Measurements from ENCODE around the gene XDH. TPM values are rescaled to one million over a fixed set of nuclear protein-coding genes. Genes with fewer than 3 reads are reported as not detected.

Gene XDH
- total and polyA plus RNA-seq, 9 of the 15 experiments (the other 6 are each of a cell fraction or from before 2014, with no cell fraction given): 0.04 to 0.06 TPM; not detected in 7

- no peak for TF ChIP-seq E2F3 (CRISPR knock-in tag; IDR thresholded peaks at IDR 0.05)
- TF ChIP-seq DACH1 (IDR thresholded peaks at IDR 0.05; ENCODE audit: partially characterized antibody): no peak
Observed at GRCh38 chr2:31335921-31336585, 78.5 kb downstream of the XDH start (continued).

- Histone ChIP-seq H3K4me1 (replicated peaks in 1 of 2; ENCODE audit: control insufficient read depth in 2 of 2, insufficient read depth in 2 of 2, low read length in 2 of 2) (no peaks in the 10 kb centered on the region), H3K9ac (ENCODE audit: insufficient read depth in 1 of 2, low read depth in 2 of 2, low read length in 2 of 2) (no peak overlapping the region), H3K79me2 (ENCODE audit: control insufficient read depth, insufficient read depth, low read length) (no peaks in the 10 kb centered on the region), H2AFZ (ENCODE audit: low read depth, low read length) (no peak overlapping the region), H3K9me3 (replicated peaks; ENCODE audit: control insufficient read depth, insufficient read depth, low read depth, low read length) (no peaks in the 10 kb centered on the region), H3K4me2 (ENCODE audit: insufficient read depth, low read length) (no peak overlapping the region), H3K36me3 (ENCODE audit: control insufficient read depth, insufficient read depth, low read length) (no peaks in the 10 kb centered on the region), H3K9me1 (ENCODE audit: control insufficient read depth, insufficient read depth, low read length) (no peaks in the 10 kb centered on the region), H4K20me1 (replicated peaks; ENCODE audit: control insufficient read depth, insufficient read depth, low read length) (peaks cover 4% of the 10 kb centered on the region; the same call in 1 of the 2 replicates), H3K27me3 (ENCODE audit: control insufficient read depth in 2 of 2, insufficient read depth in 2 of 2, low read length in 2 of 2) (peaks cover 5 to 19% of the 10 kb centered on the region in 2 experiments; a peak in 3 of 5 replicates), H3K27ac (ENCODE audit: extremely low read depth, low read depth, low read length) (no peak overlapping the region), H3K4me3 (no peak overlapping the region)
- ChIA-PET CTCF (ENCODE audit: low intra/inter-chr PET ratio) (interaction anchor here (1.1 to 1.6 kb wide), 3 partner anchors 472 to 1170 kb away, joined by 3 to 6 read pairs (median 5); no protein-coding TSS in a partner anchor), POLR2A (no interaction called here)
- in situ Hi-C loops (cut with MboI): loop anchor here (10.0 to 25.0 kb wide), 2 partner anchors 630 to 1172 kb away; no protein-coding TSS in a partner anchor
- DNase-seq (ENCODE audit: extremely low read depth in 1 of 4, low spot score in 3 of 4): no peak
- 1% methylated on average over 5 of the region's 5 CpGs for WGBS (ENCODE audit: insufficient coverage, low coverage, missing lambda C conversion rate)
- no peak for ATAC-seq
- no peak for TF ChIP-seq E2F8 (IDR thresholded peaks at IDR 0.05; ENCODE audit: low read depth, partially characterized antibody)
- no peak for TF ChIP-seq GTF2F1 (IDR thresholded peaks at IDR 0.05; ENCODE audit: low read depth, low read length)
- TF ChIP-seq MAFK (IDR thresholded peaks at IDR 0.05; ENCODE audit: low read length): no peak
- TF ChIP-seq NR2C1 (IDR thresholded peaks at IDR 0.05): no peak
- TF ChIP-seq NR2C1 (tag; IDR thresholded peaks at IDR 0.05): no peak
- TF ChIP-seq CHD2 (IDR thresholded peaks at IDR 0.05; ENCODE audit: low read depth, low read length): no peak
- no peak for TF ChIP-seq SNAPC5 (CRISPR knock-in tag; IDR thresholded peaks at IDR 0.05)
- TF ChIP-seq ZNF639 (CRISPR knock-in tag; conservative IDR thresholded peaks at IDR 0.05 in 1 of 2, IDR thresholded peaks at IDR 0.05 in 1 of 2): no peak
- TF ChIP-seq BRD4 (IDR thresholded peaks at IDR 0.05): no peak
- no peak for TF ChIP-seq ETS1 (conservative IDR thresholded peaks at IDR 0.05; ENCODE audit: control insufficient read depth, low read depth, low read length)
- intact Hi-C loops (cut with micrococcal nuclease): loop anchor here (10.0 kb wide), 4 partner anchors 100 to 470 kb away; partner anchors contain the start of gene EHD3
- no peak for FAIRE-seq
- BruUV-seq (replicated peaks): no TSS peak
Observed at GRCh38 chr2:31334311-31335026, 80.1 kb downstream of the XDH start.

All from K562 (cell line).